HEK293T (cell line): ENCODE results near the gene CYP2J2.

Experiments used
- ARNT ChIP-seq: fragments of 450-650 bp; IDR thresholded peaks from 2 replicates; pipeline ENCODE4 v1.6.1; 2017; ENCODE audit warnings: mild to moderate bottlenecking
- BHLHE40 ChIP-seq: fragments of 450-650 bp; IDR thresholded peaks from 2 replicates; pipeline ENCODE4 v1.6.1; 2016; ENCODE audit warnings: mild to moderate bottlenecking, moderate library complexity, borderline replicate concordance
- CTBP1 ChIP-seq: fragments of 450-650 bp; IDR thresholded peaks from 2 replicates; pipeline ENCODE4 v1.6.1; 2016; ENCODE audit warnings: borderline replicate concordance
- ELF4 ChIP-seq: fragments of 450-650 bp; IDR thresholded peaks from 2 replicates; pipeline ENCODE4 v1.6.1; 2017; ENCODE audit warnings: antibody characterized with exemption
- FOXA1 ChIP-seq: fragments of 450-650 bp; IDR thresholded peaks from 2 replicates; pipeline ENCODE4 v1.6.1; 2016; ENCODE audit warnings: mild to moderate bottlenecking
- FOXK2 ChIP-seq: fragments of 450-650 bp; IDR thresholded peaks from 2 replicates; pipeline ENCODE4 v1.6.1; 2016; ENCODE audit warnings: mild to moderate bottlenecking
- HDGF ChIP-seq: fragments of 450-650 bp; IDR thresholded peaks from 2 replicates; pipeline ENCODE4 v1.6.1; 2017; ENCODE audit warnings: antibody characterized with exemption, borderline replicate concordance
- L3MBTL2 ChIP-seq: fragments of 450-650 bp; conservative IDR thresholded peaks from 2 replicates; pipeline ENCODE4 v1.6.1; 2016; ENCODE audit warnings: mild to moderate bottlenecking
- LEF1 ChIP-seq: fragments of 450-650 bp; IDR thresholded peaks from 2 replicates; pipeline ENCODE4 v1.6.1; 2017; ENCODE audit warnings: mild to moderate bottlenecking, borderline replicate concordance
- SP1 ChIP-seq: fragments of 450-650 bp; IDR thresholded peaks from 2 replicates; pipeline ENCODE4 v1.6.1; 2017
- SUZ12 ChIP-seq: fragments of 450-650 bp; IDR thresholded peaks from 2 replicates; pipeline ENCODE4 v1.6.1; 2016; ENCODE audit warnings: mild to moderate bottlenecking
- TARDBP ChIP-seq: fragments of 450-650 bp; IDR thresholded peaks from 2 replicates; pipeline ENCODE4 v1.6.1; 2016
- ZNF384 ChIP-seq: fragments of 450-650 bp; IDR thresholded peaks from 2 replicates; pipeline ENCODE4 v1.6.1; 2016
- TF ChIP-seq, protein P1 (sequence below): fragments of 450-650 bp; IDR thresholded peaks from 2 replicates; pipeline ENCODE4 v1.6.1; 2016

DNA sequence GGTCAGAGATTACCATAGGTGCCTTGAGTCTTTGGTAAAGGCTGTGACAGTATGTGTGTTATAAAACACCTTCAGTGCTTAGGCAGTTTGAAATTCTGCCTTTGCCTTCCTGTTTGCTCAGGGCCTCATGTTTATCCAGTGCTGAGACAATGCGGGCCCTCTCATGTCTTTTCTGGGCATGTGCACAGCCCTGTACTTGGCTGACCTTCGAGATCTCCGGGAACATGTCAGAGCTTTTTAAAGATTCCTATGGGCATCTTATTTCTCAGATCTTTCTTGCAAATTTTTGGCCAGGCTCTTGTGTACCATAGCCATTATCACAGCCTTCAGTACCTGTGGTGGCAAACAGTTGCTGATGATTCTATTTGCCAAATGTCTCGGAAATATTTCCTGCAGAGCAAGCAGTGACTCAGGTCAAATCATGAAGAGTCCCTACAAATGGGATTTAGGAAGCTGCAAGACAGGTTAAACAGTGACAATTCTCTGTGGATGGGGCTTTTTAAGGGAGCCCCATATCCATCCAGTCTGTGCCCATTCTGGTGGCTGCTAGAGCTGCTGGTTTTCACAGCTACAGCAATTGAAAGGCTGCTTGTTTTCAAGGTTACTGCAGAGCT, 69.7 kb downstream of the CYP2J2 start:
- TF ChIP-seq SUZ12 (no peak), ELF4 (no peak), LEF1 (no peak), FOXA1 (no peak), L3MBTL2 (no peak), CTBP1 (no peak), SP1 (no peak), ARNT (no peak), HDGF (no peak), BHLHE40 (no peak), TARDBP (no peak), FOXK2 (no peak), ZNF384 (no peak)
- TF ChIP-seq, protein P1, sequence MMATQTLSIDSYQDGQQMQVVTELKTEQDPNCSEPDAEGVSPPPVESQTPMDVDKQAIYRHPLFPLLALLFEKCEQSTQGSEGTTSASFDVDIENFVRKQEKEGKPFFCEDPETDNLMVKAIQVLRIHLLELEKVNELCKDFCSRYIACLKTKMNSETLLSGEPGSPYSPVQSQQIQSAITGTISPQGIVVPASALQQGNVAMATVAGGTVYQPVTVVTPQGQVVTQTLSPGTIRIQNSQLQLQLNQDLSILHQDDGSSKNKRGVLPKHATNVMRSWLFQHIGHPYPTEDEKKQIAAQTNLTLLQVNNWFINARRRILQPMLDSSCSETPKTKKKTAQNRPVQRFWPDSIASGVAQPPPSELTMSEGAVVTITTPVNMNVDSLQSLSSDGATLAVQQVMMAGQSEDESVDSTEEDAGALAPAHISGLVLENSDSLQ: no peak
